D341Med (cell line): Measurements from ENCODE around the gene ADI1.

Source experiments
- DNase-seq: peaks from one replicate; pipeline ENCODE4 v3.0.0; 2012; ENCODE audit warnings: low spot score

ADI1 gene

GRCh38 chr2:3519255-3520205, at the start of gene ADI1:
TSS of gene ADI1 (minus strand) at chr2:3519531. CDS start at chr2:3519487, 44 bp downstream.
- peak; percentile 79 for DNase-seq

- DNase-seq, result no peak
Observed at GRCh38 chr2:3566806-3567205, 47.5 kb upstream of the ADI1 start.

- no peak for DNase-seq
Observed at GRCh38 chr2:3565117-3565516, 45.8 kb upstream of the ADI1 start.

GRCh38 chr2:3563521-3563976, 44.2 kb upstream of the ADI1 start:
- no peak for DNase-seq

GRCh38 chr2:3558205-3559014, 39.1 kb upstream of the ADI1 start, which contains the start of gene RNASEH1:
TSS of gene RNASEH1 (minus strand) at chr2:3558333. CDS start at chr2:3558260, 73 bp downstream.
- peak; percentile 98 for DNase-seq

- no peak for DNase-seq
Observed at GRCh38 chr2:3557639-3558204, 38.4 kb upstream of the ADI1 start.

- DNase-seq, result no peak
Observed at GRCh38 chr2:3553946-3554345, 34.6 kb upstream of the ADI1 start.

GRCh38 chr2:3547915-3548314, 28.6 kb upstream of the ADI1 start:
- no peak for DNase-seq

GRCh38 chr2:3545788-3546478, 26.6 kb upstream of the ADI1 start:
- no peak for DNase-seq

GRCh38 chr2:3543023-3543683, 23.8 kb upstream of the ADI1 start:
- DNase-seq, result no peak

- no peak for DNase-seq
Observed at GRCh38 chr2:3542107-3542506, 22.8 kb upstream of the ADI1 start.

- no peak for DNase-seq
Observed at GRCh38 chr2:3539836-3540235, 20.5 kb upstream of the ADI1 start.

GRCh38 chr2:3536682-3537632, 17.6 kb upstream of the ADI1 start:
- DNase-seq, result peak; percentile 58

- no peak for DNase-seq
Observed at GRCh38 chr2:3535794-3536681, 16.7 kb upstream of the ADI1 start.

- no peak for DNase-seq
Observed at GRCh38 chr2:3535467-3535793, 16.1 kb upstream of the ADI1 start.

- no peak for DNase-seq
Observed at GRCh38 chr2:3534251-3534814, 15.0 kb upstream of the ADI1 start.

GRCh38 chr2:3533836-3534235, 14.5 kb upstream of the ADI1 start:
- DNase-seq, result no peak

GRCh38 chr2:3532941-3533340, 13.6 kb upstream of the ADI1 start:
- DNase-seq, result no peak
